ENCODE data around the gene PGC.
"Not testable (repeated sequence)": the region's sequence is repeated elsewhere in the genome, so short reads cannot be mapped to it uniquely, and the experiment has no call there.

Gene PGC

DNA sequence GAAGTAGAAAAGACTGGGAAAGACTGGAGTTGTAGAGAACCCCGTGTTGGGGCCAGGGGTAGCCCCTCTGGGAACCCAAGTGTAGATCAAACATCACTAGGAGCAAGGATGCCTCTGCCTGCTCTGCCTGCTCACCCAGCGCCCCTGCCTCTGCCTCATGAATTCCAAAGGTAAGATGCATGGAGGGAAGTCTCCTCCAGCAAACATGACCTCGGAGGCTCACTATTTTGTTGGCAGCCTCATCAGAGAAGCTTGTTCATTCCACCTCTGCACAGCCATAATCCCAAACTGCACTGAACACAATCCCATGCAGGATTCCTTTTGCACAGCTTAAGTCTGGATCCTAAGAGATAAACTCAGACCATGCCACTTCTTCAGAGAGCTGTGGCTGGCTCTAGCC, 27.6 kb upstream of the PGC start:
- no peak for DNase-seq

DNA sequence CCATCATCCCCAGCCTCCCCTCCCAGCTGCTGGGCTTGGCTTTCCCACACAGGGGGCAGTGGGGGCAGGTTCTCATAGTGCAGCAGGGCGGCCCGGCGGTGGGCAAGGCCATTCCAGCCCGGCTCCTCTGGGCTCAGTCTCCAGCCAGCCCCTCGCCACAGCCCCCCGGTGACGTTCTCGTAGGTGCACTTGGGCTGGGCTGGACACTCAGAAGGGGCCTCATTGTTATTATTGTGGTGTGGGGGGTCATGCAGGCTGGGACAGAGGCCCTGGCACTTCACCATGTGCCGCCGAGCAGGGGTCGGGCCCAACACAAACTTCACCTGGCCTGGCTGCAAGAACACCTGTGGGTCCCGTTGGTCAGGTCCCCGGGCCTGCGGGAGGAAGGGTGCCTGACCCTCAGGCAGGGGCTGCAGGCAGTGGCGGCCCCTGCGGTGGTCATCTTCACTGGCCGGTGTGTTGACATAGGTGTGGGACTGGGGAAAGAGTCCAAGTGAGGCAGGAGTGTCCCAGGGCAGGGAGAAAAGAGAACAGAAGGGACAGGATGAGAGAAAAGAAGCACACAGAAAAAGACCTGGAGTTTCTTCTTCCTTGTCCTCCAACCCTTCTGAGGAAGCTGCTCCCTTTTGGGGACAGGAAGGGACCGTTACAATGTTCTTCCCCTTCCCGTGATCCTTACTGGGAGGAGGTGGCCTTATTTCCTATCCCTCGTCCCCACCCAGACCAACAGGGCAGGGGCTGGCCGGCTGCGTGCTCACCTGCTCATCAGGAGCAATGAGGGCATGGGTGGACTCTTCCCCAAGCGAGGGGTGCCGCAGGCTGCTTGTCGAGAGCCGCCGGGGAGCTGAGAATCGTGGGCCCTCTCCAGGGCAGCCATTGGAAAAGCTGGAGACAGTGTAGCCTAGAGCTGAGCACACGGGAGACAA, 24.1 kb upstream of the PGC start:
- no peak for DNase-seq

DNA sequence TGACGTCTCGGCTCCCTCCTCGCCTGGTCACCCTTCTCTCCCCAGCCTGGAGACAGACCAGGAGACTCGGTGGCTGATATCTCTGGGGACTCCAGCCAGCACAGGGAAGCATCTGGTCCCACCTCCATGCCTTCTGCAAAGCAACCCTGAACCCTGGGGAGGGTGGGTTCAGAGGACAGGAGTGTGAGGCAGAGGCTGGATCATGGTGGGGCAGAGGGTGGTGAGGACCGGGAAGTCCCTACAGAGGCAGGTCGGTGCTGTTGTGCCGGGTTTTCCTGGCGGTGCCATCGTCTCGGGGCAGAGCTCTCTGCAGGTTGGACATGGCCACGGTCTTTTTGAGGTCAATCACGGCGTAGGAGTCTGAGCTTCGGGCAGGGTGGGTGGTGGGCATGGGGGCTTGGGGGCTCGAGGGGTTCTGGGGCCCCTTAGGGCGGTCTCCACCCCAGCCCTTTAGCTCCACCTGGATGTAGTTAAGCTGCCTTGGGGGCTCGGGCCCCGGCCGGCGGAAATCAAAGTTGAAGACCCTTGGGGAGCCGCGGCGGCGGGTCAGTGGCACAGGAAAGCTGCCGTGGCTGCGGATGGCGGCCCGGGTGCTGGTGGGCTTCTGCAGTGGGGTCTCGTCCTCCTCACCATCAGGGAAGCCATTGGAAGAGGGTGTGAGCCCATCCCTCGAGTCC, 23.3 kb upstream of the PGC start:
- no peak for DNase-seq

DNA sequence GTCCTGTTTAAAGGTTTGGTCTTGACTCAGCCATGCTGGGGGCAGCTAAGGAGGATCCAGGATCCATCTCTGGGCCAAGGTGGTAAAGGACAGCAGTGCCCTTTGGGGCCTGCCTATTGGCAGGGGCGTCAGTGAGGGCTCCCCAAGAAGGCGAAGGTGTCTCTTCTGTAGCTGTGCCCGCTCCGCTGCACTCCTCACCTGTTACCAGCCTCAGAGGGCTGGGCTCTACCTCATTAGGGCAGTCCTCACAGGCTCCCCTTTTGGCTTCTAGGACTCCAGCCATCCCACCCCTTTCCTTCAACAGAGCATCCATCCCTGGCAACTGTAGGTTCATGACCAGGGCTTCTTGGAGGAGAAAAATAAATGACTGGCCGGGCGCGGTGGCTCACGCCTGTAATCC, 22.2 kb upstream of the PGC start:
- DNase-seq: no peak

DNA sequence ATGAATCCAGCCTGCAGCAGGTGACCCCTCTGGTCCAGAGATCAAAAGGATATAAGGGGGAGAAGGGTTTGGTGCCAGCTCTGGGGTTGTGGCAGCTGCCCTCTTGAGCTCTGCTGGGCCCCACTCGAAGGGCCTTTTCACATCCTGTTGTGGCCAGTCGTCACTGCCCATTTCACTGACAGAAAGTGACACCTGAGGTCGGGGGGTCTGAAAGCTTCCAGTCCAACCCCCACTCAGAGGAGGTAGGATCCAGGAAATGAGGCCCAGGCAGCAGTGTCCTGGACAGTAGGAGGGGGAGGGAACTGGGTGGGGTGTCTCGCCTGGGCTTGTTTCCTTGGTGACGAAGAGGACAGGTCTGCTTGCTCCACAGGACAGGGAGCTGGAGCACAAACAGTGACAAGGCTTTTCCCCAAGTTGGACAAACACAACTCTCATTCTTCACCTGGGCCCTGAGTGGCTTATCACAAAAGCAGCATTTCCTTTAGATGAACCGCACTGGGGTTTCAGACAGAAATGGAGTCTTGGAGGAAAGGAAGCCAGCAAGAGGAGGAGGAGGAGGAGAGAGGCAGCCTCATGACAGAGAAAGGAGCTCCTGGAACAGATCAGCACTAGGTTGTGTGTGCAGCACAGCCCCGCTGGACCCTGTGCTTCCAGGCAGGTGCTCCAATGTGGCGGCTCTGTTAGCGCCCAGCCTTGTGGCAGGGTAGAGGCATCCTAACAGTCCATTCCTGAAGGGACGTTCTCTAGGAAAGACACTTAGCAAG, 21.5 kb upstream of the PGC start:
- no peak for DNase-seq

DNA sequence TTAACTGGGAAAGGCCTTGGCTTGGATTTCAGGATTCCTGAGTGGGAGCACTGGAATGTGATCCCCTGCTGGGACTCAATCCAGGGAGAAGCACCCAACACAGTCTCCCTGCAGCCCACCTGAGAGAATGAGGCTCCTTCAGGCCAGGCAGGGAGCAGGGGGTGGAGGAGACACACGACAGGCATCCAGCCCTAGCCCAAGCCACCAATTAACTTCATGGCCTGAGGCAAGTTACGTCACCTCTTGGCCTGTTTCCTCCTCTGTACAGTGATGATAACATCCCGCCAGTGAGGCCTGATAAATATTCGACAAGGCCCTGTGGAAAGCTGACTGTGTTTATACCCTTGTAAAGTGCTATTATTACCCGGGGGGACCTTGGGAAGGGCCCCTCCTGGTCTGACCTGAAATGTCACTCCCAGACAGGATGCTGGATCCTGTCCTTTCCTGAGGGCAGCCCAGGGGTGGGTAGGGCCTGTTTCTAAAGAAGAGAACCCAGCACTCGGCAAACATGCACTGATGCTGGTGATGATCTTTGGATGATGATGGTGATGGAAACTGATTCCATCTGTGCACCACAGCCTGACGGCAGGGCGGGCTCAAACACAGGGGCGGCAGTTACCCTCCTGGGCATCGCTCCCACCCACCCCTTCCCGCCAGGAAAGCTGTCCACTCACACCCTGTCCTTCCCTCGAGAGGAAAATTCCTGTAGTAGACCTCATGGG, 20.1 kb upstream of the PGC start:
- peak; percentile 55 for DNase-seq

DNA sequence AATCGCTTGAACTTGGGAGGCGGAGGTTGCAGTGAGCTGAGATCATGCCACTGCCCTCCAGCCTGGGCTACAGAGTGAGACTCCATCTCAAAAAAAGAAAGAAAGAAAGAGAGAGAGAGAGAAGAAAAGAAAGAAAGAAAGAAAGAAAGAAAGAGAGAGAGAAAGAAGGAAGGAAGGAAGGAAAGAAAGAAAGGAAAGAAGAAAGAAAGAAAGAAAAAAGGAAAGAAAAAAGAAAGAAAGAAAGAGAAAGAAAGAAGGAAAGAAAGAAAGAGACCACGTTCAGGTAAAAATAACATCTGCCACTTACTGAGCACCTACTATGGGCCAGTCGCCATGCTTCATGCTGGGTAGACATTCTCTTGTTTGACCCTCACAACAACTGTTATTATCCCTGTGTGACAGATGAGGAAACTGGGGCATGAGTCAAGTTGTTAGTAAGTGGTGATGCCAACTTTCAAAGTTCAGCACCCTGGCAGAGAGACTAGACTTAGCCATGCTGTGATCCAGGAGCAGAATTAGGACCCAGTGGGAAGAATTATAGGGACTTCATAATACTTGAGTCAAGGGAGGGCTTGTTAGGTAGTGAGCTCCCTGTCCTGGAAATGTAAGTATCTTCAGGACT, 19.0 kb upstream of the PGC start:
- DNase-seq: not testable (repeated sequence)

DNA sequence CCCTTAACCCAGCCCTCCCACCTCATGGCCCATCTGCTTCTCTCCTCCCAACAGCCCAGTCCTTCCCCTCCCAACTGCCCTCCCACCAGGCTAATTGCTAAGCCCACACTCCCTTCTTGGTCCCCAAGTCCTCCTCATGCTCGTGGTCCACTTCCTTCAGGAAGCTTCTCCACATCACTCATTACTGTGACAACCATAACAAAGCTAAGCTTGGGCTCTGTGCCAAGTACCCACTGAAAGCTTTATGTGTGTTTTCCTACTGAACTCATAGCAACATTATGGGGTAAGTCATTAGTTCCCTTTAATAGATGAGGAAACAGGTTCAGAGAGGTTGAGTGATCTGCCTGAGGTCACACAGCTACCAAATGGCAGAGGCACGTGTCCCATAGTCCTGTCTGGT, 16.3 kb upstream of the PGC start:
- no peak for DNase-seq

DNA sequence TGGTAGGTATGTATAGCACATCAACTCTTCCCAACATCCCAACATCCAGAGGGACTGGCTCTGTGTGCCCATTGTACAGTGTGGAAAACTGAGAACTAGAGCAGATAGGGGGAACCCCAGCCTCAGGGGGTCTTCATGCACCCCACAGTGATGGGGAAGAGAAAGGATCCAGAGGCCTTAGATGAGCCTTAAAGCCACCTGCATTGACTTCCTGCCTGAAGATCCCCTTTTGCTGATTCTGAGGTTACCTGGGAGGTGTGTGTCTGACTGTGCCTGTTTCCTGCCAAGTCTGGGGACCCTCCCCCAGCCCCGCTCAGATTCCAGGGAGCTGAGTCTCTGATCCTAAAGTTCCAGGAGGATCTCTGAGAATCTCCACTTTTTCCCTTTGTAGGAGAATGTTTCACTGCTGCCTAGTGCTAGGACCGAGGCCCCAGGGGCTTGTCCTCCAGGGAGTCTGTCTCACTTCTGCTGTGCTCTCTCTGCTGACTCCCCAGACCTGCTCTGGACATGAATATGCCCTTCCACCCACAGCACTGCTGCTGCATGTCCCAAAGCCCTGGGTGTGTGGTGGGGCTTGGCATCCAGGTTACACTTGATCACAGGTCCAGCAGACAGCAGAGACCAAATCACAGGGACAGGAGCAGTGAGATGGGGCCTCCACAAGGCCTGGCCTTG, 12.8 kb upstream of the PGC start:
- DNase-seq: no peak

DNA sequence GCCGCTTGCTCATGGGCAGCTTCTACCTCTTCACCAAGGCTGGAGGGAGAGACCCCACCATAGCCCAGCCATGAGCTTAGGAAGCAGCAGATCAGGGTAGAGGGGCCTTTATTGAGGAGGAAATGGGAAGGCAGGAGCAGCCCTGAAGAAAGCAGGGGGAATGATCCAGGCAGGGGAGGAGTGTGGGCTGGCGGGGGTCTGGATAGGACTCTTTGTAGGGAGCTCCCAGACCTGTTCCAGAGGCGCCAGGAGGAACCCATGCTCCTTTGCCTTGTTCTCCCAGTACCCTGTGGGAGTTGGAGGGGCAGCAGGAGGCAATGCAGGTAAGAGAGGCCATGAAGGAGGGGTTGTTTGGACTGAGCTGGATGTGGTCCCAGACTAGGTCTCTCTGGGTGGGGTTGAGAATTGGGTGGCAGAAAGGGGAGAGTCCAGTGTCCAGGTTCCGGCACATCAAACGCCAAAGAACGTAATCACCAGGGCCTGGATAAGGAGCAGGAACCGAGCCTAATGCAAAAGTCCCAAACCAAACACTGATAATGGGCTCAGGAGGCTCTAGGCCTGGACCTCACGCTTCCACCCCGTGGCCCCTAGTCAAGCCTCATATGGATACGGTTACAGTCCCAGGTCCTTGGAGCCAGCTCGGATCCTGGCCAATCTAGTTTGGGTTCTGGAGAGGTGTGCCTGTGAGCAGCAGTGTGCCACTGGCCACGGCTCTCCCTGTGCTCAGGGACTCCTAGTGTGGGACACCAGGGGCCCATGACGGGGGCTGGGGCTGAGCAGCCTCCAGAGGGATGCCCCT, 12.1 kb upstream of the PGC start:
- no peak for DNase-seq

DNA sequence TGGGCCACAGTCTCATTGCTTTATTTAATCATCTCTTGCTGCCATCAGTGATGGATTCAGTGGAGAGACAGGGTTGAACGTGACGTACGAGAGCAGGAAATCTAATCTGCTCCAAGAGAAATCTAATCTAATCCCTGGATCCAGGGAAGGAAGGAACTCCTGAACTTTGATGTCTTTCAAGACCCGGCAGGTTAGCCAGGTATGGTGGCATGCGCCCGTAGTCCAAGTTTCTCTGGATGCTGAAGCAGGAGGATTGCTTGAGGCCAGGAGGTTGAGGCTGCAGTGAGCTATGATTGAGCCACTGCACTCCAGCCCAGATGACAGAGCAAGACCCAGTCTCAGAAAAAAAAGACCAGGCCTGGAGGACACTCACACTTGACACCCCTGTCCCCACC, 11.4 kb upstream of the PGC start:
- DNase-seq: no peak

DNA sequence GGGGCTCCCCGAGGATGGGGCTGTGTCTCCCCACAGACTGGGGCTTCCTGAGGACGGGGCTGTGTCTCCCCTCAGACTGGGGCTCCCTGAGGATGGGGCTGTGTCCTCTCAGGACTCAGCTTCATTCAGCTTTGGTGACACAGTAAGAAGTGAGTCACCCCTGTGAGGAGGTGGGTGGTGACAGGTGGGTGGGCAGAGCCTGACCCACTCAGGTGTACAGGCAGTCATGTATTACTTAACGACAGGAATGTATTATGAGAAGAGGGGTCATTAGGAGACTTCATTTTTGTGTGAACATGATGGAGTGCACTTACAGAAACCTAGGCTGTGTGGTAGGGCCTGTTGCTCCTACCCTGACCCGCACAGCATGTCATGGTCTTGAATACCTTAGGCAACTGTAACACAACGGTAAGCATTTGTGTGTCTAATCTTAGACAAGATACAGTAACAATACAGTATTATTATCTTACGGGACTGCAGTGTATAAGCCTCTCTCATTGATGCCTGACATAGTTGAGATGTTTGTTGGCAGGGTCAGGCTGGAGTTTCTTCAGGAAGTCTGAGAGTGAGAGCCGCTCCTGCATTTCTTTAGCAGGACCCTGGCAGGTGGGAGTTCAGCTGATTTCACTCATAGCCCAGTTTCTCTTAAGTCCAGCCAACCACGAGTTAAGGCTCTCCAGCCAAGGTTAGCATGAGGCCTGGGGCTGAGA, 10.9 kb upstream of the PGC start:
- no peak for DNase-seq

DNA sequence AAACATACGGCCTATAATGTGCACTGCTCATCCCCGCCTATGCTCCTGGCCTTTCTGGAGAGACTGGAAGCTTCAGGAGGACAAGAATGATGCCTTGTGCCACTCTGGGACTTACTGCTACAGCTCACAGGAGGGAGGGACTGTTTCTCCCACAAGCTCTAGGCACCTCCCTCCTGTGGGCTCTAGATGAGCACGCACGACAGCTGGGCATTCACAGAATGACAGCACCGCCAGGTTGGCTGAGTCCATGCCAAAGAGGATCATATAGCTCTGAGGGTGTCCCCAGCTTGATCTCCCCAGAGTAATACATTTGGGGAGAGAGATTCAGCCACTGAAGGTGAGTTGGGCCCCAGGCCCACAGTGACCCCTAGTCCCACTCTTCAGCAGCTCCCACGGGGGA, 10.1 kb upstream of the PGC start:
- no peak for DNase-seq

DNA sequence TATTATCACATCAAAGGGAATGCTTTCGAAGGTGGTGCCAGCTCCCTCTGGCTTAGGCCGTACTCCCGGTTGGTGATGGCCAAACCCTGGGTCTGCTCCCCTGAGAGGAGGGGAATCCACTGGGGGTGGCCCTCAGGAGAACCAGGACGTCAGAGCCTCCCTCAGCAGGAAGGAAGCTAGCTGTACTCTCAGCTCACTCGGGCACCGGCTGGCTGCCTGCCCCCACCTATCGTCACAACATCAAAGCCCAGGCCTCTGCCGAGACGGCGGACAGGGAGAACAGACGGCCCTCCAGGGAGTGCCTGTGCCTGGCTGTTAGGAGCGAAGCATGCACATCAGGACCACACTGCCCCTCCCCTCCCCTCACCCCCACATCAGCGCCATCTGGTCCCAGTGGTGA, 9.2 kb upstream of the PGC start:
- no peak for DNase-seq

DNA sequence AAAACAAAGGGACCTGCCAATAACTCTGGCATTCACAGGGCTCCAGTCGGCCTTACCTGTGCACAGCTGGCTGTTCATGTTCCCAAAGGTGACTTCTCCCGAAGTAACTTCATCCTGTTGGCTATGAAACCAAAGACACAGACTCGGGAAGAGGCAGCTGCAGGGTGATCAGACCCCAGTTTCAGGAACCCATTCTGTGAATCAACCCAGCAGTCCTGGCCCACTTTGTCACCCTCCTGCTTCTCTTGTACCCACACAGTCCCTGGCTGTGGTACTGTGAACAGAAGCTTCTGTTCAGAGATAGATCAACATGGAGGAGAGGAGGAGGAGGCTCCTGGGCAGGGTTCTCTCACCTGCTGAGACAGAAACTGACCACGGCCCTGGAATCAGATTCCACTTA, 8.7 kb upstream of the PGC start:
- DNase-seq: no peak

DNA sequence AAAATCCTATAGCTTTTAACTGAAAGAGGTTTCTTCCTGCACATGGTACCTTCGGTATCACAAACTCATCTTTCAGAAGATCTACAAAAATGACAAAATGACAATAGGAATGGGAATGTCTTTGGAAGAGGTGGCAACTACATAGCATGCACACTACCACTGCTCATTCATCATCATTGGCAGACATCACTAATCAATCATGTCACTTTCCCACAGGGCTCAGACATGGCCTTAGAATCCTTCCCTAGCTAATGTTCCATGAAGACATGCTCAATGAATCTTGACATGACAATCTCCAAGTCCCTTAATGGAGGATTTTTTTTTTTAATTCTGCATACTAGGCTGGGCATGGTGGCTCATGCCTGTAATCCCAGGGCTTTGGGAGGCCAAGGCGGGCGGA, 3.2 kb upstream of the PGC start:
- DNase-seq: no peak

DNA sequence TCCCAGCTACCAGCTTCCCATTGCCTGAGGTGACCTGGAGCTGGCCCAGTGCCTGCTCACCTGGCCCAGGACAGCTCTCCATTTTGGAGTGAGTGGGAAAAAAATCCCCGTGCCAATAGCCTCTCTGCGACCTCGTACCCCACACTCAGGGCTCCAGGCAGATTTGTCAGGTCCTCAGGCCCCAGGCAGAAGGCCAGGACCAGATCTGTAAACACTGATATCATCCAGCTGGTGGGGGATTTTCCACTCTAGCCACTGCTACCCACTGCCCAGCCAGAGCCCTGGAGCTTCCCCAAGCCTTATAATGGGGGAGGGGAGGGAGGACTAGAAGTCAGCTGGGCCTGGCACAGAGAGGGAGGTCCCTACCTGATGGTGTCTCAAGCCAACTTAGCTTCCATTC, 1.3 kb upstream of the PGC start:
- DNase-seq: no peak

DNA sequence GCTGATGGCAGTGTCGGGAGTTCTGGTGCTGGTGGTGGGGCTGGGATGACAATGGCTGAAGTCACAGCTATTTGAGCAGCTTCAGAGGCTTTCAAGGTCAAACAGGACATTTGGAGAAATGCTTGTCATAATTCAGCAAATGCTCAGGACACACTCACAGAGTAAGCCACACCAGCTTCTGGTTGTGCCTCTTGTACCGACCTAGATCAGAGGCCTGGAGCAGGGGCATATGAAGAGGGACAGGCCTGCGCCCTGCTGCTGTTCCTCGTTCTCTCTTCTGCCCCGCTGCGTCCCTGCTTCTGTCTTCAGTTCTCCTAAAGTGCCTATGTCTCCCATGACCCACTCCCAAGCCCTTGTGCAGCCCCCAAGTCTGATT, 893 bp upstream of the PGC start:
- DNase-seq: no peak

DNA sequence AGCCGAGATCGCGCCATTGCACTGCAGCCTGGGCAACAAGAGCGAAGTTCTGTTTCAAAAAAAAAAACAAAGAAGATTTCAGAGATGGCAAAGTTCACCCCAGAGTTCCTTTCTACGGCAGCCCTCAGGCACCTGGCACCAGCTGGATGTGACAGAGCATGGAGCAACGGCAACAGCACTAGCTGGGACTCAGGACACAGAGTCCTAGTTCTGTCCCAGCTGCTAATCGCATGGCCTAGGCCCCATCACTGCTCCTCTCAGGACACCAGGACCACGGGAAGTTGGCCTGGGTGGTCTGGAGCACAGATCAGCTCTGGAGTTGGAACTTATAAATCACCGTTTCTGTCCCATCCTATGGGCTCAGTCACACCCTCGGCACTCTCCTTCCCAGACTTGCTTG, 1.1 kb downstream of the PGC start:
- no peak for DNase-seq

DNA sequence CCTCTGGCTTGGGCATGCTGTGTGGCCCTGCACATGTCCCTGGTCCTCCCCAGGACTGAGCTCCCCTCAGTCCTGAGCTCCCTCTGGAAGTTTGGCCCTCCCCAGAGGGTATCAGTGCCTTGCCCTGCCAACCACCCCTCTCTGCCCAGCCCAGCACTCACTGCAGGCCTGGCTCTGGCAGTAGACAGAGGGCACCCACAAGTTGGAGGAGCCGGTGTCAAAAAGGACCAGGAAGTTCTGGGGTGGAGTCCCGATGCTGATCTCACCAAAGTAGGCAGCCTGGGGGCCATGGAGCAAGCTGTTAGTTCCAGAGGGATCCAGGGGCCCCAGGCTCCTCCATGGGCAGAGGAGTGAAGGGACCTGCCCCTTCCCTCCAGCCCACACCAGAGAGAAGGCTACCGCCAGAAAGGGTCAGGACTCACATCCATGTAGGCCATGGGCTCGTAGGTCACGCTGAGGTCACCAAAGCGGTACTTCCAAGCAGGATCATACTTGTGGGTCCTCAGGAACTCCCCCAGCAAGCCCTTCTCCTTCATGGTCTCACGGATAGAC, 2.9 kb downstream of the PGC start:
- DNase-seq: no peak
